ENCODE data around the gene CMTM6.
"Not testable (repeated sequence)": the region's sequence is repeated elsewhere in the genome, so short reads cannot be mapped to it uniquely, and the experiment has no call there.

The CMTM6 gene

DNA sequence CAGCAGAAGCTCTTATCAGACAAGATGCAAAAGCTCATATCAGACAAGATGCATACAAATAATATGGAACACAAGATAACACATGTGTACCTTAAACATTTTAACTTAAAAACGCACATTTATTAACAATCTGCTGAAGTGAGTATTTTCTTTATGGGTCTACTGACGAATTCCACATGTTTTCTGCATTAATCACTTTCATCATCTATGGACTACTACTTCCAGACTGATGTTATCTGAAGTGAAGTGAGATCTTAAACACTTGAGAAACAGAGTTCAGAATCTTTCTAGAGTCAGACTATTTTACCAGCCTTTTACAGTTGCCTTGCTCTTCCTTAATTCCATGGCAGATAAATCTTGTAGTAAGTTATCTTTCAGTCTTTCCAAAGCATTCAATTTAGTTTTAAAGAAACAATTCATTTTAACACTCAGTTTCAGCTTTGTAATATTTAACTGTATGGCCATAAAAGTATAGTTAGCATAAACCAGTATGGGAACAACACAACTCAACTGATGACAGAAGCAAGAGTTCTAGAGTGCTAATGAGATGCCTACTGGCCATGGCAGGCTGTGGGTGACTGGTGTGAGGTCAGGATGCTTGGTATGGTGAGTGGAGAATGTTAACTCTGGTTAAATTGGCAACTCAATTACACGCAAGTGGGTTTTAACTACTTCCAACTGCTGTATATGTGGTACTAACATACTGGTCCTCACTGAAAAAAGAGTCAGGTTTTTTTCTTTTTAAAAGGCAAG lies 9.8 kb downstream of the CMTM6 start:
- Mint-ChIP-seq H3K4me1 (peaks cover 9 to 34% of the 10 kb centered on the region in 2 donors), H3K27ac (no peak overlapping the region), H3K9me3 (peaks cover 3 to 5% of the 10 kb centered on the region in 2 donors), H3K36me3 (peaks cover 23 to 31% of the 10 kb centered on the region in 2 donors), H3K27me3 (no peaks in the 10 kb centered on the region), H3K4me3 (no peak overlapping the region)
- ATAC-seq (replicated peaks) (no peak), DNase-seq (no peak)

DNA sequence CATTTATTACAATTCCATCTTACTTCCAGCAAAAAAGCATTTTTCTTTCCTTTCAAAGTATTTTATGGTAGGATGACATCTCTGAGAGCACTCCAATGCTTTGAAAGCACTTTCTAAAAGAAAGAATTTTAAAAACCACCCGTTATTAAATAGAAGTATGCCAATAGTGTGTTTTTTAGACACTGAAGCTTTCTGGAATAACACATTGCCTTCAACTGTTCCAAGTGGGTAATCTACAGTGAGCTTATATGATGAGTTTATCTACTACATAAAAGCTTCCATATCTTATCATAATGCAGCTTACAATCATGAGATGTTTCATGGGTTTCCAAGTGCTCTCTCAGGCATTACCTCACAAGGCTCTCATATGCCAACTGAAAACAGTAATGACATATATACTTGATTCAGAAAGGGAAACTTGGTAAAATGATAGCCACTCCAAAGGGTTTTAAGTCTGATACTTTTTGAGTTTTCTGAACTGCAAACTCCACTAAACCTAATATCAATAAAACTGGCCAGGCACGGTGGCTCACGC lies 14.1 kb downstream of the CMTM6 start:
- peaks cover 3 to 12% of the 10 kb centered on the region in 2 donors for H3K9me3 Mint-ChIP-seq
- no peak overlapping the region for H3K27ac Mint-ChIP-seq
- ATAC-seq (replicated peaks) (no peak), DNase-seq (no peak)
- H3K36me3 Mint-ChIP-seq: peaks cover 31 to 48% of the 10 kb centered on the region in 2 donors
- no peaks in the 10 kb centered on the region for H3K27me3 Mint-ChIP-seq
- peaks cover 15 to 42% of the 10 kb centered on the region in 2 donors for H3K4me1 Mint-ChIP-seq
- H3K4me3 Mint-ChIP-seq: no peak overlapping the region

- H3K27me3 Mint-ChIP-seq: no peaks in the 10 kb centered on the region
- no peak overlapping the region for H3K4me3 Mint-ChIP-seq
- no peak for ATAC-seq (replicated peaks)
- no peak overlapping the region for H3K27ac Mint-ChIP-seq
- H3K9me3 Mint-ChIP-seq: peaks cover 3 to 12% of the 10 kb centered on the region in 2 donors
- no peak for DNase-seq
- peaks cover 15 to 44% of the 10 kb centered on the region in 2 donors for H3K4me1 Mint-ChIP-seq
- peaks cover 31 to 48% of the 10 kb centered on the region in 2 donors for H3K36me3 Mint-ChIP-seq
Observed at GRCh38 chr3:32487781-32488473, 14.7 kb downstream of the CMTM6 start.

DNA sequence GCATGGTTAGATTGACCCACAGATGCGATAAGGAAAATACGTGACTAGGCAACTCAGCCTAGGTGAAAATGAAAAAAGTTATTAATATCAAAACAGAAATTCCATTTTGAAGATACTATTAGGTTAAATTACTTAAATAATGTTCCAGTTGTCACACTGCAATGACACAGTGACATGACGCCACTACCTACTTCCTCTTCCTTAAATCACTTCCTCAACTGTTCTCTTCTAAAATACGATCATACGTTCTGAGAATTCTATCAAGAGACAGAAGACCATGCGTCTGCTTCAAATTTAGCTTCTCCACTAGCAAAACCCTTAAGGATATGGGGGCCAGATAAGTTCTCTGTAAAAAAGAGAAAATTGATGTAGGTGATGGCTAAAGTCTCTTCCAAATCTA lies 18.2 kb downstream of the CMTM6 start:
- ATAC-seq (replicated peaks) (peak; percentile 90 to 94), DNase-seq (no peak)
- Mint-ChIP-seq H3K36me3 (peaks cover 55 to 69% of the 10 kb centered on the region in 2 donors), H3K4me1 (peaks cover 23 to 61% of the 10 kb centered on the region in 2 donors), H3K27me3 (no peaks in the 10 kb centered on the region), H3K27ac (peak overlapping the region; percentile 83), H3K9me3 (peaks cover 3 to 12% of the 10 kb centered on the region in 2 donors), H3K4me3 (peak overlapping the region; percentile 41 to 54)

GRCh38 chr3:32483772-32484171 lies 18.9 kb downstream of the CMTM6 start:
- DNase-seq (no peak), ATAC-seq (replicated peaks) (no peak)
- peak overlapping the region; percentile 88 for H3K27ac Mint-ChIP-seq
- H3K4me1 Mint-ChIP-seq: peaks cover 23 to 64% of the 10 kb centered on the region in 2 donors
- peaks cover 62 to 75% of the 10 kb centered on the region in 2 donors for H3K36me3 Mint-ChIP-seq
- no peaks in the 10 kb centered on the region for H3K27me3 Mint-ChIP-seq
- H3K9me3 Mint-ChIP-seq: peaks cover 3 to 12% of the 10 kb centered on the region in 2 donors
- H3K4me3 Mint-ChIP-seq: no peak overlapping the region

GRCh38 chr3:32482693-32483092 lies 20.0 kb downstream of the CMTM6 start:
- Mint-ChIP-seq H3K36me3 (peaks cover 65 to 75% of the 10 kb centered on the region in 2 donors), H3K27me3 (no peaks in the 10 kb centered on the region), H3K4me3 (no peak overlapping the region), H3K9me3 (peaks cover 5 to 12% of the 10 kb centered on the region in 2 donors), H3K27ac (peak overlapping the region; percentile 60), H3K4me1 (peaks cover 31 to 68% of the 10 kb centered on the region in 2 donors)
- ATAC-seq (replicated peaks) (no peak), DNase-seq (no peak)

GRCh38 chr3:32481791-32482631 lies 20.6 kb downstream of the CMTM6 start:
- peaks cover 5 to 12% of the 10 kb centered on the region in 2 donors for H3K9me3 Mint-ChIP-seq
- peaks cover 34 to 74% of the 10 kb centered on the region in 2 donors for H3K4me1 Mint-ChIP-seq
- H3K4me3 Mint-ChIP-seq: peak overlapping the region in 1 of 2 donors; percentile 4
- no peak for DNase-seq
- no peaks in the 10 kb centered on the region for H3K27me3 Mint-ChIP-seq
- ATAC-seq (replicated peaks): no peak
- H3K27ac Mint-ChIP-seq: peak overlapping the region; percentile 60
- H3K36me3 Mint-ChIP-seq: peaks cover 69 to 76% of the 10 kb centered on the region in 2 donors

DNA sequence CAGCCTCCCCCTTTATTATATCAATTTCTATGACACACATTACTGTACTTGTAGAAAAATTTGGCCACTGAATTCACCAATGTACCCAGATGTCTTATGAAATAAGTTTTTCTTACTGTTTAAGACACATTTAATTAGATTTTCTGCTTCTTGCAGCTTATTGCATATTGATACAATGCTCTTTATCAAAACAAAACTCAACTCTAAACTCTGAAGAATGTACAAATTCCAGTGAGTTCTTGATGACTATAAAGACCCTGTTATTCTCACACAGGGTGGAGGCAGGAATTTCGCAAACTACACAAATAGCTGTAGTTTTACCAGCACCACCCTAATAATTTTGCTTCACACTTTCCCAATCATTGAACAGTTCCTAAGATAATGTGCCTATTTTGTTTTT lies 22.0 kb downstream of the CMTM6 start:
- Mint-ChIP-seq H3K4me1 (peaks cover 36 to 71% of the 10 kb centered on the region in 2 donors), H3K27ac (peak overlapping the region; percentile 16), H3K4me3 (no peak overlapping the region), H3K27me3 (no peaks in the 10 kb centered on the region), H3K9me3 (peaks cover 3 to 8% of the 10 kb centered on the region in 2 donors), H3K36me3 (peaks cover 67 to 74% of the 10 kb centered on the region in 2 donors)
- DNase-seq (no peak), ATAC-seq (replicated peaks) (no peak)

GRCh38 chr3:32474201-32474600 lies 28.5 kb downstream of the CMTM6 start:
- Mint-ChIP-seq H3K4me3 (no peak overlapping the region), H3K9me3 (peaks cover 0 to 1% of the 10 kb centered on the region in 2 donors), H3K27me3 (no peaks in the 10 kb centered on the region), H3K27ac (no peak overlapping the region), H3K4me1 (peaks cover 49 to 84% of the 10 kb centered on the region in 2 donors), H3K36me3 (peaks cover 72 to 77% of the 10 kb centered on the region in 2 donors)
- ATAC-seq (replicated peaks) (no peak), DNase-seq (no peak)

GRCh38 chr3:32472151-32472550 lies 30.5 kb downstream of the CMTM6 start:
- Mint-ChIP-seq H3K36me3 (peaks cover 65 to 70% of the 10 kb centered on the region in 2 donors), H3K4me1 (peaks cover 52 to 81% of the 10 kb centered on the region in 2 donors), H3K27ac (peak overlapping the region; percentile 28)
- H3K27me3 Mint-ChIP-seq; ATAC-seq (replicated peaks); H3K4me3 Mint-ChIP-seq; DNase-seq; H3K9me3 Mint-ChIP-seq: not testable (repeated sequence)

- no peak for ATAC-seq (replicated peaks)
- Mint-ChIP-seq H3K27me3 (no peaks in the 10 kb centered on the region), H3K36me3 (peaks cover 62 to 67% of the 10 kb centered on the region in 2 donors), H3K27ac (peak overlapping the region; percentile 82), H3K4me3 (no peak overlapping the region), H3K4me1 (peaks cover 48 to 79% of the 10 kb centered on the region in 2 donors), H3K9me3 (no peaks in the 10 kb centered on the region)
- DNase-seq: no peak
Observed at GRCh38 chr3:32471246-32471645, 31.4 kb downstream of the CMTM6 start.

DNA sequence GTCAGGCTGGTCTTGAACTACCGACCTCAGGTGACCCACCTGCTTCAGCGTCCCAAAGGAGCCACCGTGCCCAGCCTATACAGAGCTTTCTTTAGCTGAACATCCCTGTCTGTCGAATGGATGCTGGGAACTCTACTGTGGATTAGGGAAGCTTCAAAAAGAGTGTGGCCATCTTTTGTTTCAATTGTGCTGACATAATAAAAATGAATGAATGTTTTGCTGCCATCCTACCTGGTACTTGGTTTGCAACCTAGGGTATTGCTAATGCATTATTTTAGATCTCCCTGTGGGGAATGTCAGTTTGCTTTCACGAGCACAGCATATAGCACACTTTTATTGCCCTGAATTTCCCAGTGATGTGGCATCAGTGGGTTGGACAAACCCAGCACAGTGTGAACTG lies 32.3 kb downstream of the CMTM6 start:
- DNase-seq: no peak
- Mint-ChIP-seq H3K4me1 (peaks cover 52 to 85% of the 10 kb centered on the region in 2 donors), H3K27ac (peak overlapping the region; percentile 82), H3K36me3 (peaks cover 68 to 73% of the 10 kb centered on the region in 2 donors), H3K9me3 (no peaks in the 10 kb centered on the region), H3K27me3 (no peaks in the 10 kb centered on the region), H3K4me3 (no peak overlapping the region)
- no peak for ATAC-seq (replicated peaks)

- peaks cover 67 to 69% of the 10 kb centered on the region in 2 donors for H3K36me3 Mint-ChIP-seq
- H3K9me3 Mint-ChIP-seq: no peaks in the 10 kb centered on the region
- H3K4me3 Mint-ChIP-seq: peak overlapping the region in 1 of 2 donors; percentile 42
- H3K27ac Mint-ChIP-seq: peak overlapping the region; percentile 62
- no peaks in the 10 kb centered on the region for H3K27me3 Mint-ChIP-seq
- H3K4me1 Mint-ChIP-seq: peaks cover 54 to 86% of the 10 kb centered on the region in 2 donors
- peak; percentile 29 to 33 for ATAC-seq (replicated peaks)
- DNase-seq: no peak
Observed at GRCh38 chr3:32469151-32469874, 33.3 kb downstream of the CMTM6 start.

All from stimulated activated naive B cell treated with anti-CD40 and anti-IgM and Interleukin-4, amounts not matched to agents 10 μg/mL and 1 μg/mL and 100 μg/mL, for 72 hours (primary cell).